NCI-H2107 treated with DMSO at 0.1 percent for 48 hours (cell line): Measurements from ENCODE around the gene GGN.

ENCODE experiments used
- DNase-seq: peaks from one replicate; lab custom pipeline; 2025; ENCODE audit not compliant: unreplicated experiment; lab: John Stamatoyannopoulos, UW

Gene GGN

DNA sequence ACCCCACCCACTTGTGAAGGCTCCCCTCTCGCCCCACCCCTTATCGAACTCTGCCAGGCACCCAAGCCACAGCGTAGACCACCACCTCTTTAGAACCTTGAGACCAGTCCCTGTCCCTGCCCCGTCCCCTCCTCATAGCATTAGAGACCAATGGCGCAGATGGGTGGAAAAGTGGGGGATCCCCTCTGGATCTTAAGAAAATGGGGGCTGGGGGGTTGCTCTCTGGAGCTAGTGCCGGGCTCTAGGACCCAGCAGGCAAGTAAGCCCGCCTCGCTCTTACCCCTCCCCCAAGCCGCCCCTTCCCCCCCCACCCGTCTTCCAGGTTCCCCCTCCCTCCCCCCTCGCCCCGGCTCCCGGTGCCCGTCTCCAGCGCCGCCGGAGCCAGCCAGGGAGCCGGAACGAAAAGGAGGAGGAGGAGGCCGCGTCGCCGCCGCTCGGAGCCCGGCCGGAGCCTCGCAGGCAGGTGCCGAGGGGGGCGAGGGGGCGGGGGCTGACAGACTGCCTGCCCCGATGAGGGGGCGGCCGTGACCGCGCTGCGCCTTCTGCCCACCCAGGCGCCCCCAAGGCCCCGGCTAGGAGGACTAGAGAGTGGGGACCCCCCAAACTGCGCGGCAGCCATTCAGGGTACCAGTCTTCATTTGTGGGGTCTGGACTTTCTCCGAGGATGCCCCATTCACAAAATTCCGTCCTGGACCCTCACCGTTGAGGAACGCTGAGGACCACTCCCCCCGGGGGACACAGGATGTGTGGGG is 691 bp upstream of the GGN start, which contains the start of gene SPRED3:
Gene SPRED3, plus strand, starts transcription at position 349 of the 752 bp plus-strand sequence. CDS start 1,606 bp downstream, outside the sequence.
- DNase-seq: no peak

DNA sequence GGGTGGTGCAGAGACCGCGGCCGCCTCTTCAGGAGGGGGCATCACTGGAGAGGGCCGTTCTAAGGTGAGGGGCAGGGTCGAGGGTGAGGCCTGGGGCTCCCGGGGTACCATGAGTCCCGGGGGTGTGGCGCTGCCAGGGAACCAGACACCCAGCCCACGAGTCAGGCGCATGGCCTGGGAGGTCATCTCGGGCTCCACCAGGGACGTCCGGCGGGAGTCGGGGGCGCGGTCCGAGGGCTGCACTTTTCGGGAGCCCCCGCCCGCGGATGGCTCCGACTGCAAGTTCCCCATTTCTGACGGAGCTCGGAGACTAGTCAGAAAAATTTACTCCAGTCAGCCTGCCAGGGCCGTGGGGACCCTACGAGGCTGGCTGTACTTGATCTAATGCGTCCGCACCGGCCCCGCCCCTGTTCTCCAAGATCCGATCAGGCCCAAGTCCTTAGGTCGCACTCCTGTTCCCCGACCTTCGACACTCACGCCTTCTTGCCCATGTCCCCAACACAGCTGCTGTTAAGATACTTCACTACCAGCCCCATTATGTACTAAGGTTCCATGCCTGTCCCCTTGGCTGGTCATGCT is 774 bp downstream of the GGN start:
- no peak for DNase-seq

DNA sequence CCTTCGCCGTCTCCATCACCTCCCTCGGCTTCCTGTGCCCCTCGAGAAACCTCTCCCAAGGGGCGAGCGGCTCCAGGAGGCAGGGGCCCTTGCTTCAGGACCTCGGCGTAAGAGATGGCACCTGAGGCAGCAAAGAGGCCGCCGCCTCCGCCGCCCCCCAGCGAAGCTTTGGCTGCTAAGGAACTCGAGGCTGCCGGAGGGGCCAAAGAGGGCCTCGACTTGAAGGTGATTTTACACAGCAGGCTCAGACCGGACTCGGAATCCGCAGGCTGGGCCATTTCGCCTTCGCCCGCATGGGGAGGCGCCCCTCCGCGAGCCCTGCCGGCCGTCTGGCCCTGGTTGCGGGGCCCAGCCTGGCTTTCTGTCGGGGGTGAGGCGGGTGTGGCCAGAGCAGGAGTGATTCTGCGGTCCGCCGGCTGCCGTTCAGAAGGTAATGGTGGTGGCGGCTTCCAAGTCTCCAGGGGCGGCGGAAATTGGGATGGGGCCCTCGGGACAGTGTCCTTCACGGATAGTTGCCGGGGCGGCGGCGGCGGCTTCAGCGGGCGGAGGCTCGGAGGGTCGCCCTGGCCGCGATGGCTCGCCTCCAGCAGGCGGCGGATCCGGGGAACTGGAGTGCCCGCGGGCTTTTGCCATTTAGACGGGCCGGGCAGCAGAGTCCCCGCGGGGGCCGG is 1.4 kb downstream of the GGN start:
- DNase-seq: no peak

DNA sequence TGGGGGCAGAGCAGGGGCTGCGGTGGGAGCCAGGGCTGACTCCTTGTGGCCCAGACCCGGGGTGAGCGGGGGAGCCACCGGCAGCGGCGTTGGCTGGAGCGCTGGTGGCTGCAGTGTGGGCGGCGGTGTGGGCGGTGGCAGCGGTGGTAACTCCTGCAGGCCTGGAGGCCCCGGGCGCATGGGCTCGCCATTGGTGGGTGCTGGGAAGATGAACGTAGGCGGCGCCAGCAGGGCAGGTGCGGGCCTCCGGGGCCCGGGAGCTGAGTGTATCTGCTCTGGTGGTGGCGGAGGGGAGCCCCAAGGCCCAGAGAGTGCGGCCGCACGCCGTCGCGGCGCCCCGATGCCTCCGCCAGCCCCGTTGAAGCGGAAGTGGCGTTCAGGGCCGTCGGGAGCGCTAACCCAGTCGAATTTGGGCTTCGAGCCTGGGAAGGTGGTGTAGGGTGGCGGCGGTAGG is 2.0 kb downstream of the GGN start:
- no peak for DNase-seq

DNA sequence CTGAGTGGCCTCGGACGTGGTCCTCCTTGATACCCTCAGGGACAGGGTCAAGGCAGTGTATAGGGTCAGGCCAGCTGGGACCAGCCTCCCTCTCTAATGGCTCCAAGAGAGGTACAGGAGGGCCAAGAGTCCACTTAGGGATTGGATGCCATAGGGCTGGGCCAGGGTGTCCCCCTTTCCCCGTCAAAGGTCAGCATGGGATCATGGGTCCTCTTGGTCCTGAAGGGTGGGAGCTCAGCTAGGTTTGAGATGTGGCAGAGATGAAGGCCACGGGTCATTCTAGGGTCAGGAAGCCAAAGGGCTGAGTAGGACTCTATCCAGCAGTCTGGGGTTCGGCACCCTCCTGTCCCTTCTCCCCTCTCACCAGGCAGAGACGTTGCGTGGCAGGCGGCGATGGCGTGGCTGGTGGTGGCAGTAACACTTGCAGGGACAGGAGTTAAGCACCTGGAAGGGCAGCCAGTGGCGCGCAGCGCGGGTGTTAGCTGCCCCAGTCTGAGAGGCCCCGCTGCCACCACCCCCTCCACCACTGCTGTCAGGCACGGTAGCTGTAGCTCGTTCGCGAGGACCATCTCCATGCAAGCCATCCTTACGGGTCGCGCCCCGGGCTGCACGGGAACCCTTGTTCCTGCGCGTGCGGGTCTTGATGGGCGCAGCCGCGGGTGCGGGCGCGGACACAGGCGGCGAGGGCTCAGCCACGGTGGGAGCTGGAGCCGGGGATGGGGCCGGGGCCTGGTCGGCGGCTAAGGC is 2.6 kb downstream of the GGN start:
- no peak for DNase-seq

DNA sequence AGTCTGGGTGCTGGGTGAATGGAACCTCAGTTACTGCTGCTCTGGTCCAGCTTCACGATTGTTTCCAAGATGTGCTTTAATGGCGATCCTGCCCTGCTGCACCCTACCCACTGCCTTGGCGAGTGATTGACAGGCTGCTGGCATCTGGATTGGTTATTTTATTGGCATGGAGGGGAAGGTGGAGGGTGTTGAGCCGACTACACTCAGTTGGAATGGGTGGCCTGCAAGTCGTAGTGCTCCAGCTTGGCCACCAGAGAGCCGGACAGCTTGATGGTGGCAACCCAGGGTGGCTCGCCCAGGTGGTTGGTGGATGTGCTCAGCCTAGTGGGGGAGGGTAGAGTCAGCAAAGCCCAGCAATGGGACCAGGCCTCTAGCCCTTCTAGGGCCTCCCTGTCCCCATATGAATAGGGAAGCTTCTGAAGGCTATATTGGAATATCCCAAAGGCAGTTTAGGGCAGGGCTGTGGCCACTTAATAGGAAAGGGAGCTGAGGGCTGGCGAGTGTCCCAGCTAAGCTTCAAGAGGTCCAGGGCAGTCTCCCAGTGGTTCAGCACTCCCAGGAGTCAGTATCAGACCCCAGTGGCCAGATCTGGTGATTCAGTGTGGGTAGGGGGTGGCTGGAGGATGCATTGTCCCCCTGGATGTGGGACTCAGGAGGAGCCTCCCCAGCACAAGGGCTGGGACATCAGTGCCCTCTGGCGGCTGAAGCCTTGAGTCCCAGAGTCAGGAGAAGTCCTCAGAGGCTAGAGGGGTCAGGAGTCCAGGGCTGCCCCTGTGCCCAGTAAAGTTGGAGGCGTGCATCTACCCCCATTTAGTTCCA is 3.4 kb downstream of the GGN start:
- no peak for DNase-seq

DNA sequence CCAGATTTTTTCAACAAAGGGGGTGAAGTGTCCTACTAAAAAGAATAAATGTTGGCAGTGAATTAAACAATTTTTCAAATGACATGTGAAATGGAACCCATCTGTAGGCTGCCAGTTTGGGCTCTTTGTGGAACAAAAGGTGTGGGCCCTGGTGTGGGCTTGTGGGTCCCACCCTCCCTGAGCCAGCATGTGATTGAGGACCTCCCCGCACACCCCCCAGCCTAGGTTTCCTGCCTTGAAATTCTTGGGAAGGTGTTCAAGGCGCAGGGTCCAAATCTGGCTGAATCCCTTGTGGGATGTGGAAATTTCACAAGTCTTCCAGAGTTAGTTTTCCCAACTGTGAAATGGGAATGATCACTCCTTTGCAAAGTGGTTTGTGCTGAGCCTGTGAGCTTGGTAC is 4.1 kb downstream of the GGN start:
- DNase-seq: no peak

DNA sequence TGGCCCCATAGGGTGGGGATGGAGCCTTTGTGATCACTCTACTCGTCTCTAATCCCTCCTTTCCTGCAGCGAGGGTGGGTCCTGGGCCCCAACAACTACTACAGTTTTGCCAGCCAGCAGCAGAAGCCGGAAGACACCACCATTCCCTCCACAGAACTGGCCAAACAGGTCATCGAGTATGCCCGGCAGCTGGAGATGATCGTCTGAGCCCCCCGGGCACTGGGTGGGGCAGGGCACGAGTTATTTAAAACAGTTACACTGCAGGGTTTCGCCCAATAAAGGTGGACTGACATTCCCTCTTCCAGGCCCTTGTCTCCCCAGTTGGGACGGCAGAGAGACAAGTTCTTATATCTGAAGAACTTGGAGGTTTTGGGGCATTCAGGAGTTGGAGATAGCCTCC is 4.7 kb downstream of the GGN start:
- no peak for DNase-seq

DNA sequence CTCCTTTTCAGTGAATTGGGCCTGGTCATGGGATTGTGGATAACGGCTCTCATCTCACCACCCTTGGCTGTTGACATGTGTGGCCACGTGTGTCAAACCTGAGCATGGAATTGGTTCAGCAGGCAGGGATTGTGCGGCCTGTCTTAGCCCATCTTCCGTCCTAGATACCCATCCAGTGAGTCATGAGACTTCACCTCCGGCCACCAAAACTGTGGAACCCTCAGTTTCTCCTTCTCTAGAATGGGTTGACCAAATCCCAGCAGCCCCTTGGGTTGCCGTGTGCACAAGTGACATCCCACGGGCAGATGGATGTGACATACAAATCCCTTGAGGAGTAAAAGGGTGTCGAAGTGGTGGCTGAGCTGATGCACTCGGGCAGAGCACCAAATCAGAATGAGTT is 6.7 kb downstream of the GGN start:
- DNase-seq: no peak

DNA sequence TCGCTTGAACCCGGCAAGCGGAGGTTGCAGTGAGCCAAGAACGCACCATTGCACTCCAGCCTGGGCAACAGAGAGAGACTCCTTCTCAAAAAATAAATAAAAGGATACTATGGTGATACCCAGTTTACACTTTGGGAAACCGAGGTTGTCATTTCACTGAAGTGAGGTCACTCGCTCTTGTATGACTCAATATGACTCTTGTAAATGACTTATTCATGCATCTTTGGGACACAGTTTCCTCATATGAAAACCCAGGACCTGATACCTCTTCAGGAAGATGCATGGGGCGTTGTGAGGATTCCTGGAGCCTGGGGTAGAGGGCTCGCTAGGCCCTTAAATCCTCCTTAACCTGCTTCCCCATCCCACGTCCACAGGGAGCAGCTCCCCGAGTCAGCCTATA is 9.0 kb downstream of the GGN start:
- no peak for DNase-seq

DNA sequence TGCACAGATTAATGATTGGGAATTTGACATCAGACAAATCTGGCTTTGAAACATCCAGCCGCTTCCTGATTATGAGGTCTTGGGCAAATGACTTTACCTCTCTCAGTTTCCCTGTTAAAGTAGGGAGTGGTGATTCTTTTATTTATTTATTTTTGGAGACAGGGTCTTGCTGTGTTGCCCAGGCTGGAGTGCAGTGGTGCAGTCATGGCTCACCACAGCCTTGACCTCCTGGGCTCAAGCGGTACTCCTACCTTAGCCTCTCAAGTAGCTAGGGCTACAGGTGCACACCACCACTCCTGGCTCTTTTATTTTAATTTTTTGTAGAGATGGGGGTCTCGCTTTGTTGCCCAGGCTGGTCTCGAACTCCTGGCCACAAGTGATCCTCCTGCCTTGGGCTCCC is 10.8 kb downstream of the GGN start:
- DNase-seq: no peak

DNA sequence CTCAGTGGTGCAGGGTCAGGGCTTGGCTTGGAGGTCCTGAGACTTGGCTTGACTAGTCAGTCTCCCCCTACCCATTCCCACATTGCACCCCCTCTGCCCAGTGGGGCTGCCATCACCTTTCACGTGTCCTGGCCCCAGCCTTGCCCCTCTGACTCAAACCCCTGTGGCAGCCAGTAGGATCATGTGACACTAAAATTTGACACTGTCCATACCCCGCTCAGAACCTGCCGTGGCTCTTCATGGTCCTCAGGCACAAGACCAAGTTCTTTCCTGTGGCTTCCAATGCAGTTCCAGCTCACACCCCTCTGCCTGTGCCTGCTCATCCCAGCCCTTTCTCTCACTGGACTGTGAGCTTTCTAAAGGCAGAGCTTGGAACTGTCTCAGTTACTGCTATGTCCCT is 11.3 kb downstream of the GGN start:
- DNase-seq: no peak

DNA sequence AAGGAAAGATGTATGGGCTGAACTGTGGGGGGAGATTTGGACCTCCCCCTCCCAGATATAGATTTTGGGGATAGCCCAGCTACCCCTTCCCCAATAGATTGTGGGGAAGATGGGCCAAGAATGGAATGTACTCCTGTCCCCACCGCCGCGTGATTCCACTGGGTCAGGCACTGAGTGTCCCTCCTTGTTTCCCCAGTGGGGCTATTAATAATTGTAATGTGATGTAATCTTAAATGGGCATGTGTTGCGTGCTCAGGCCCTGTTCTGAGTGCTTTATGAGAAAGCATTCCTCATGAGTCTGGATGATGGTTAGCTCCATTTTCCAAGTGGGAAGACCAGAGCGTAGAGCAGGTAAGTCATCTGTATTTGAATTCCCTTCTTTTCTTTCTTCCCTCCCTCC is 12.1 kb downstream of the GGN start:
- no peak for DNase-seq

DNA sequence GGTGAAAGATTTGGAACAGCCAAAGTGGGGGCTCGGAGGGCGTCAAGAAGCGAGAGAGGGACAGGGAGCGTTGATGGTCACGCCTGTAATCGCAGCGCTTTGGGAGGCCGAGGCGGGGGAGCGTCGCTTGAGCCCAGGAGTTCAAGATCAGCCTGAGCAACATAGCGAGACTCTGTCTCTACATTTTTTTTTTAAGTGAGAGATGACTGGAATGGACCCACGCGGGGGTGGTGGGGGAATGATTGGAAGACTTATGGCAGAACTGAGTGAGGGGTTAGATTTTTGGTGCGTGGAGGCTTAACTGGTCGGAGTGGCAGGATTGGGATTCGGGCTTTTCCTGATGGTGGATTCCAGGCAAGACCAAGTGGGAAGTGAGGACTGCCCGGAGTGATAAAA is 12.7 kb downstream of the GGN start:
- no peak for DNase-seq

DNA sequence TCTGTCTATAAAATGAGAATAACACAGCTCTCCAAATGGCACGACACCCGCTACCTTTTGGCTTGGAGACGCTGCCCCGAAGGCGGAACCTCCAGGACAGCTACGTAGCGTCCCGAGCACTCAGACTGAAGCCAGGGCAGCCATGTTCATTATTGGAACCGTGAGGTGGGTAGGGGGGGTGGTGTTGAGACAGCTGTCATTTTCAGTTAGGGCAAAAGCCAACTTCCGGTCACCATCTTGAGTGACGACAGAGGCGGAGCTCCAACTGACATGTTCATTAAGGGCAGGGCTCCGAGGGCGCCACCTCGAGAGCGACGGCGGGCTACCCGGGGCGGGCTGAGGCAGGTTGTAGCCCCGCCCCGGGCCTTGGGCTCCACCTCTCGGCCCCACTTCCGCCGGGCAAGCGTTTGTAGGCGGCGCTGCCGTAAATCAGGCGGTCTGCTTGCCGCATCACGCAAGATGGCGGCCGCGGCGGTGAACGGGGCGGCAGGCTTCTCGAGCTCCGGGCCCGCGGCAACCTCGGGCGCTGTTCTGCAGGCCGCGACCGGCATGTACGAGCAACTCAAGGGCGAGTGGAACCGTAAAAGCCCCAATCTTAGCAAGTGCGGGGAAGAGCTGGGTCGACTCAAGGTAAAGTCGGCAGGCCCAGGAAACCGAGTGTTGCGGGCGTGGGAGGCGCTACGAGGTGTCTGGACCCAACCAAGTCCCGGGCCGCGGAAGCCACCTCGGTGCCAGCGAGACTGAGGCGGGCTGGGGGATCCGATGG is 13.3 kb downstream of the GGN start, which contains the start of gene PSMD8:
Gene PSMD8, plus strand, starts transcription at position 240 of the 766 bp plus-strand sequence. Its CDS starts 31 bp downstream, at position 271.
- peak; percentile 97 for DNase-seq

DNA sequence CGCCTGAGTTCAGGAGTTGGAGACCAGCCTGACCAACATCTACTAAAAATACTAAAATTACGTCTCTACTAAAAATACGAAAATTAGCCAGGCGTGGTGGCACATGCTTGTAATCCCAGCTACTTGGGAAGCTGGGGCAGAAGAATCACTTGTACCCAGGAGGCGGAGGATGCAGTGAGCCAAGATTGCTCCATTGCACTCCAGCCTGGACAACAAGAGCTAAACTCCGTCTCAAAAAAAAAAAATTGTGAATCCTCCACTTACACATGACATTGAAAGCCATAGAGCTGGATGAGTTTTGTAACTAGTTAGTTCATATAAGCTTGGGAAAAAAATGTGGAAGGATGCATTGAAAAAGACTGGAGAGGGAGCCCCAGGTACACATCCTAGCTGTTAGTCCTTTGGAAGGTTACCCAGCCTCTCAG is 13.9 kb downstream of the GGN start:
- no peak for DNase-seq

DNA sequence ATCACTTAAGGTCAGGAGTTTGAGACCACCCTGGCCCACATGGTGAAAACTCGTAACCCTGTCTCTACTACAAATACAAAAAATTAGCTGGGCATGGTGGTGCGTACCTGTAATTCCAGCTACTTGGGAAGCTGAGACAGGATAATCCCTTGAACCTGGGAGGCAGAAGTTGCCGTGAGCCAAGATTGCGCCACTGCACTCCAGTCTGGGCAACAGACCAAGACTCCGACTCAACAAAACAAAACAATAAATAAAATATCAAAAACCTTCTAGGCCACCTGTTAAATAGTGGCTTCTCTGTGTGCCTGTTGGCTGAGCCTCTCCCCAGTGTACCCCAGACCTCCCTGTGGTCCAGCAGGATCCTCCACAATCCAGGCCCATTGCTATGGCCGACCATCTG is 16.8 kb downstream of the GGN start:
- no peak for DNase-seq

DNA sequence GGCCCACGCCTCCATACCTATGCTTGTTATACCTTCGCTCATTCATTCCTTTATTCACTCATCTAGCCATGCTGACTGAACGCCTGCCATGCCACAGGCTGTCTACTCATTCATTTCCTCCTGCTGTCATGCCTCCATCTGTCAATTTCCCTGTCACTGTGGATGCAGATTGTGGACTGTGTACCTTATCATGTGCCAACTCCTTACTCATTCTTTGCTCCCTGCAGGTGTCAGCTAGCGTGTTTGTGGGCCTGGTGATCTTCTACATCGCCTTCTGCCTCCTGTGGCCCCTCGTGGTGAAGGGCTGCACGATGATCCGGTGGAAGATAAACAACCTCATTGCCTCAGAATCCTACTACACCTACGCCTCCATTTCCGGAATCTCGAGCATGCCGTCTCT is 17.5 kb downstream of the GGN start:
- DNase-seq: no peak

DNA sequence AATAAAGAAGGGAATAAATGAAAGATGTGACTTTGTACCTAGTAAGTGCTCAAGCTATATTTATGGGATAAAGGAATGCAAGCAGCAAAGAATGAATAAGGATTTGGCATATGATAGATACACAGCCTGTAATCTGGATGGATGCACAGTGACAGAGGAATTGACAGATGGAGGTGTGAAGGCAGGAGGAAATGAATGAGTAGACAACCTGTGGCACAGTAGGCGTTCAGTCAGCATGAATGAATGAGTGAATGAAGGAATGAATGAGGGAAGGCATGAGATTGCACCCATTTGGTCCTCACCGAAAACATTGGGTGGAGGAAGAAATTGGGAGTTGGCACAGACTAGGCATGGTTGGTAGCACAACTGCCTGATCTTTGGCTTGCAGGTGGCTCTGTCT is 18.2 kb downstream of the GGN start:
- no peak for DNase-seq

DNA sequence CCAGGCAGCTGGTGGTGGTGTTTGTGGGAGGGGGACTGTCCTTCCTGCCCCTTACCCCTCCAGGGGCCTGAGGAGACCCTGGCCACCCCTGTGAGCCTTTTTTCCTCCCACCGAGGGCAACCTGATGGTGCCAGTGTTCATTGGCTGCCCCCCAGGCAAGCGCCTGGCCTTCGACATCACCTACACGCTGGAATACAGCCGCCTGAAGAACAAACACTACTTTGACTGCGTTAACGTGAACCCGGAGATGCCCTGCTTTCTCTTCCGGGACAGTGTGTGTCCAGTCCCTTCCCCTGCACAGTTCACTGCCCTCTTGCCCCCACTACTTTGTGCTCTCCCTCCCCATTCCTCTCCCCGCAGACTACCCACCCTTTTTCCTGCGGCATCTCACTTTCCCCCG is 20.8 kb downstream of the GGN start:
- no peak for DNase-seq
